HCT116 (cell line): ENCODE results near the gene E2F1.

ENCODE experiments used
- CBX3 ChIP-seq: IDR thresholded peaks from 2 replicates; pipeline ENCODE4 v1.6.1; 2012; ENCODE audit warnings: low read depth
- CEBPB ChIP-seq: IDR thresholded peaks from 2 replicates; pipeline ENCODE4 v1.6.1; 2012; ENCODE audit warnings: low read depth
- CTCF ChIP-seq, 3 experiments: fragments of 200-600 bp in 1 of 3; sonication (generic) in 1 of 3; IDR thresholded peaks in 2 of 3; conservative IDR thresholded peaks in 1 of 3; 2 replicates each; pipeline ENCODE4 v1.5.1; 2012 to 2017; ENCODE audit warnings: low read depth in 2 of 3, low read length in 2 of 3, antibody characterized with exemption in 1 of 3, borderline replicate concordance in 1 of 3, control low read depth in 1 of 3, mild to moderate bottlenecking in 1 of 3, mixed read lengths in 1 of 3, mixed run types in 1 of 3, moderate library complexity in 1 of 3; ENCODE audit not compliant: insufficient read depth in 1 of 3
- EZH2 ChIP-seq: fragments of 200-600 bp; sonication (generic); IDR thresholded peaks from 2 replicates; pipeline ENCODE4 v1.6.1; 2017; ENCODE audit warnings: antibody characterized with exemption, mixed run types
- FOSL1 ChIP-seq: IDR thresholded peaks from 2 replicates; pipeline ENCODE4 v1.6.1; 2012; ENCODE audit warnings: low read depth
- JUND ChIP-seq: IDR thresholded peaks from 2 replicates; pipeline ENCODE4 v1.6.1; 2012
- MAX ChIP-seq: IDR thresholded peaks from 2 replicates; pipeline ENCODE4 v1.6.1; 2012
- POLR2A ChIP-seq: IDR thresholded peaks from 2 replicates; pipeline ENCODE4 v1.7.0; 2011; ENCODE audit warnings: borderline replicate concordance; ENCODE audit not compliant: insufficient read depth, insufficient read length; ENCODE audit errors: extremely low read depth
- POLR2AphosphoS5 ChIP-seq: IDR thresholded peaks from 2 replicates; pipeline ENCODE4 v1.6.1; 2011; ENCODE audit warnings: mild to moderate bottlenecking, low read depth, low read length, moderate library complexity
- REST ChIP-seq: IDR thresholded peaks from 2 replicates; pipeline ENCODE4 v1.6.1; 2012; ENCODE audit warnings: low read depth
- SRF ChIP-seq: IDR thresholded peaks from 2 replicates; pipeline ENCODE4 v1.6.1; 2012; ENCODE audit warnings: low read depth
- TCF7L2 ChIP-seq: IDR thresholded peaks from 2 replicates; pipeline ENCODE4 v1.7.0; 2011; ENCODE audit warnings: borderline replicate concordance, inconsistent platforms; ENCODE audit not compliant: insufficient read depth, insufficient read length; ENCODE audit errors: extremely low read depth
- ZNF274 ChIP-seq: fragments of 200-500 bp; sonication (Bioruptor generic); IDR thresholded peaks from 2 replicates; pipeline ENCODE4 v1.6.1; 2014; ENCODE audit warnings: mild to moderate bottlenecking, low read depth, low read length, inconsistent platforms
- TF ChIP-seq, protein P1 (sequence below): IDR thresholded peaks from 2 replicates; pipeline ENCODE4 v1.6.1; 2012

DNA sequence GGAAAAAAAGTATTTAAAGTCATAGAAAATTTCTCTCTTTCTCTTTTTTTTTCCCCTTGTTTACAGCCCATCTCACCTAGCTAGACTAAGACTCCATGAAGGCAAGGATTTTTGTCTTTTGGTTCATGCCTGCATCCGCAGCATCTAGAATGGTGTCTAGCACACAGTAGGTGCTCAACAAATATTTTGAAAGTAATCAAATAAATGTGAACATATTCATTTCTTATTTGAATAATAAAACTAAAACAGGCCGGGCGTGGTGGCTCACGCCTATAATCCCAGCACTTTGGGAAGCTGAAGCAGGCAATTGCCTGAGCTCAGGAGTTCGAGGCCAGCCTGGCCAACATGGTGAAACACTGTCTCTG lies 40.9 kb upstream of the E2F1 start:
- TF ChIP-seq CTCF (IDR thresholded peaks at IDR 0.05 in 2 of 3, conservative IDR thresholded peaks at IDR 0.05 in 1 of 3; ENCODE audit: borderline replicate concordance in 1 of 3, insufficient read depth in 1 of 3, low read depth in 2 of 3, low read length in 2 of 3) (no peak), CBX3 (no peak), REST (no peak), JUND (no peak), FOSL1 (no peak), POLR2AphosphoS5 (no peak), POLR2A (no peak), ZNF274 (no peak), TCF7L2 (no peak), CEBPB (no peak), EZH2 (no peak), SRF (no peak), MAX (no peak)
- TF ChIP-seq, protein P1, sequence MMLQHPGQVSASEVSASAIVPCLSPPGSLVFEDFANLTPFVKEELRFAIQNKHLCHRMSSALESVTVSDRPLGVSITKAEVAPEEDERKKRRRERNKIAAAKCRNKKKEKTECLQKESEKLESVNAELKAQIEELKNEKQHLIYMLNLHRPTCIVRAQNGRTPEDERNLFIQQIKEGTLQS: no peak
